GM18507 (cell line): Measurements from ENCODE around the gene ST3GAL3.
A peak's percentile ranks its signal among the peaks of the same experiment; 100 is the strongest.

Experiments
- DNase-seq: peaks from one replicate; pipeline ENCODE4 v3.0.0; 2011; ENCODE audit warnings: low read depth; ENCODE audit not compliant: insufficient read length; ENCODE audit errors: extremely low spot score
- FAIRE-seq: peaks from 2 replicates; lab custom pipeline; 2011; peaks lifted over from hg19 to GRCh38; lab: Jason Lieb, UNC

ST3GAL3 gene

GRCh38 chr1:43925846-43926245 lies 218.5 kb downstream of the ST3GAL3 start:
- FAIRE-seq, result no peak
- DNase-seq, result no peak

GRCh38 chr1:43930168-43930948 lies 223.0 kb downstream of the ST3GAL3 start:
- DNase-seq (peak; percentile 33), FAIRE-seq (no peak)

DNA sequence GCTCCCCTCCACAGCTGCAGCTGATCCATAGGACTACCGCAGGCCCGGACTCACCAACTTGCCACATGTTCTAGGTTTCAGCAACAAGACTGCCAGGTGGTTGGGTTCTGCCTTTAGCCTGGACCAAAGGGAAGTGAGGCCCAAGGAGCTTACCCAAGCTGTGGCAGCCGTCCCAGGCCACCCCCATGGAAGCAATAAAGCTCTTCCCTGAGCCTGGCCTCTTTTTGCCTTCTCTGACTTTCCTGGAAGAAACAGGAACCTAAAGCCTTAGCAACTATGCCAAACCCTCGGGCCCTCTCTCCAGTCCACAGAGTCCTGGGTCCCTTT lies 223.6 kb downstream of the ST3GAL3 start:
- no peak for DNase-seq

GRCh38 chr1:43931711-43932660 lies 224.7 kb downstream of the ST3GAL3 start:
- FAIRE-seq (no peak), DNase-seq (no peak)

More for the DNA sequence above, 223.6 kb downstream of the ST3GAL3 start:
- FAIRE-seq, result no peak

DNA sequence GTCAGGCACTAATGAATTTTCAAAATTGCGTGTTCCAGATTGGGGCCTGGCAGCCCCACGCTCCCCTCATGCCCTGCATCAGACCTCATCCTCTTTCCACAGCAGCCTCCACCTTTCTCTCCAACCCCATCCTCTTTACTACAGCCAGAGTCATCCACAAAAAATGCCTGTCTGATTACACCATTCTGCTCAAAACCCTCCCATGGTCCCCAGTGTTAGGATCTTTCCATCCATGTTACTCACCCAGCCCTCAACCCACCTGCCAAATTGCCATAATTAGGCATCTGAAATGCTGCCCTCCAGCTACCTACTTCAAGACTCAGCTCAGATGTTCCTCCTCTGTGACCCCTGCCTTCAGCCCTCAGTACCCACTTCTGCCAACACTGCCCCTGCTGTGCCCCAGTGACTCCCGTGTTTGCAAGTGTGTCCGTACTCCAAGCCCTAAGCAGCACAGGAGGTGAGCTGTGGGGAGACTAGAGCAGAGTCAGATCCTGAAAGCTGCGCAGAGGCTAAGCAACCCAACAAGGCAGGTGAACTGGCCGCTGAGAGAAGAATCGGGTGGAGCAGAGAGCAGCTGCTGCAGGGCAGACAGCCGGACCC lies 225.6 kb downstream of the ST3GAL3 start:
- FAIRE-seq (no peak), DNase-seq (no peak)

GRCh38 chr1:43933386-43934100 lies 226.2 kb downstream of the ST3GAL3 start, which contains the start of gene ARTN:
Gene ARTN (plus strand): TSS chr1:43933801. CDS start chr1:43935657, 1,856 bp downstream.
- FAIRE-seq, result no peak

DNA sequence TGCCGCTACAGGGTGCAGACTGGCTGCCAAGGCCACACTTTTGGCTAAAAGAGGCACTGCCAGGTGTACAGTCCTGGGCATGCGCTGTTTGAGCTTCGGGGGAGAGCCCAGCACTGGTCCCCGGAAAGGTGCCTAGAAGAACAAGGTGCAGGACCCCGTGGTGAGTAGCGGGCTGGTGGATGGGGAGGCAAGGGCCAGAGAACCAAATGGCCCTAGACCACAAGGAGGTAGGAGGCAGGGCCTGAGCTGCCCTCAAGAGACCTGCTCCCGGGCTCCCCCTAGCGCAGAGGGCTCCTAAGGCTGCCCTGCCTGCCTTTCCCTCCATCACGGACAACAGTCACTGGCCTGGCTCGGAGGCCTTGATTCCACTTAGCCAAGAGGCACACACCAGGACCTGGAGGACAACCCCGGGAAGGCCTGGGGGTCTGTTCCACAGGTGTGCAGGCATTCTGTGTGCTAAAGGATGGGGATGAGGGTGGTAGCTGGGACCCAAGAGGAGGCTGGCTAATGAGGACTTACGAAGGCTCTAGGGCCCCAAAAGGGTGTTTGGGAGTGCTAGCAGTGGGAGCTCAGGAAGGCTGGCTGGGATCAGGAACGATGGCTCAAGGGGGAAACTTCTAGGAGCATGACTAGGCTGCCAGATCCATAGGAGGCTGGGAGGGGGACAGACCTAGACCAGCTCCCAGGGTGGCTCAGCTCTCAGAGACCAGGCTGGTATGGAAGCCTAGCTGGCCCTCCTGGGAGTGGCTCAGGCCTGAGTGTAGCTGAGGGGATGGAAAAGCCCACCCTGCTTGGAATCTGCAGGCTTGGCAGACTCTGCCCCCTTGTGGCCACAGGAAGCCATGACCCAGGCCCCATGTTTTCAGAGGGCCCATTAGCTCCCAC lies 227.0 kb downstream of the ST3GAL3 start:
- peak; percentile 71 for DNase-seq
- FAIRE-seq, result peak; percentile 64

More at GRCh38 chr1:43933386-43934100, 226.2 kb downstream of the ST3GAL3 start, which contains the start of gene ARTN:
- DNase-seq, result no peak

- FAIRE-seq (no peak), DNase-seq (no peak)
Observed at GRCh38 chr1:43934986-43935324, 227.6 kb downstream of the ST3GAL3 start.

- FAIRE-seq (no peak), DNase-seq (no peak)
Observed at GRCh38 chr1:43935711-43936427, 228.5 kb downstream of the ST3GAL3 start.

GRCh38 chr1:43936431-43937151 lies 229.3 kb downstream of the ST3GAL3 start:
- DNase-seq, result no peak

DNA sequence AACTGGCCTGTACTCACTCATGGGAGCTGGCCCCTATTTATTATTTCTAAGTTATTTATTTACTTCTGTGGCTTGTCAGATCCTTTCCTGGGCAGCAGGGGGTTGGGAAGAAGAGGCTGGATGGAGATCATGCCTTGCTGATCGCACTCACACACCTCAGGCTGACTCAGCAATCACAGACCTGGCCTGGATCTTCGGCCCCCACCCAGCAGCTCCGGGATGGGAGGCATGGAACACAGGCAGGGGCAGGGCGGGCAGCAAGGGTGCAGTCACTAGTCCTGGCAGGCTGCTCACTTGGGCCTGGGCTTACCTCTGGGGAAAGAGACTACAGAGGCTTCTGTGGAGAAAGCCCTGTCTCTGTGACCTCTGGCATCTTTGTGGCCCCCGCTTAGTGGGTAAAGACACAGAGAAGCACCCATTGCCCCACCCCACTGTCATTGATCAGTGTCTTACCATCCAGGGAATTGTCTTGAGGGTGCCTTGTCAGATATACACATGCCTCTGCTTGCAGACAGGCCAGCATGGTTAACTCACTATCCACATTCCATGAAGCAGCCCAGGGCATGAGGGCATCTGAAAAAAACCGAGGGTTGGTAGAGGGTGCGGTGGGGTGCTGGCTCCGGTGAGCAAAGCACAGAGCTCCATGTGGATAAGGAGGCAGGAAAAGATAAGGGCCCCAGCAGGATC lies 230.0 kb downstream of the ST3GAL3 start:
- no peak for DNase-seq
- FAIRE-seq, result no peak

More at GRCh38 chr1:43936431-43937151, 229.3 kb downstream of the ST3GAL3 start:
- FAIRE-seq, result no peak

- DNase-seq (no peak), FAIRE-seq (no peak)
Observed at GRCh38 chr1:43938383-43938782, 231.0 kb downstream of the ST3GAL3 start.

DNA sequence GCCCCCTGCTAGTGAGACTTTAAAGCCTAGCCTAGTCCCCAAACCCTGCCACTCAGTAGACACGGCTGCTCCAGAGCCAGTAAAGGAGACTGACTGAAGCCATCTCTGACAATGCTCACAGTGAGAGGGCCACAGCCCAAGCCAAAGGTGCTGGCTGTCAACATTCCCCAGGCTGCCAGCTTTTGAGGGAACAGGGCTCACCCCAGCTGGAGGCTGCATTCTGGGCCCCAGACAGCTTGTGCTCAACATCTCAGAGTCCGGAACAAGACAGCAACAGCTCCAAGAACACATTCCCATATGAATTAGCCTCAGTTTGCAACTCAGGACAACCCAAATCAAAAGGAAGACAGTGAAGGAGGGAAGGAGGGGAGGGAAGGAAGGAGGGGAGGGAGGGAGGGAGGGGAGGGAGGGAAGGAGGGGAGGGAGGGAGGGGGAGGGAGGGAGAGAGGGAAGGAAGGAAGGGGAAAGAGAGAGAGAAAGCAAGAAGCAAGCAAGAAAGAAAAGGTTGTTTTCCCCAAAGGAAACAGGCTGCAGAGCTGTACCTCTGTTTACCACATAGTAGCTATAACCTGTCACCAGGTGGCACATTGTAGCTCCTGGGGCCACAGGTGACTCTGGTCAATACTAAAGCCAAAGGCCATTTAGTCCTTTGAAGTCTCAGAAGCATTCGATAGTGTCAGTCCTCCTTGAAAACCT lies 231.7 kb downstream of the ST3GAL3 start:
- no peak for FAIRE-seq
- no peak for DNase-seq

GRCh38 chr1:43942411-43942810 lies 235.1 kb downstream of the ST3GAL3 start:
- no peak for DNase-seq
- FAIRE-seq, result no peak

GRCh38 chr1:43944860-43945259 lies 237.5 kb downstream of the ST3GAL3 start:
- DNase-seq (no peak), FAIRE-seq (no peak)

DNA sequence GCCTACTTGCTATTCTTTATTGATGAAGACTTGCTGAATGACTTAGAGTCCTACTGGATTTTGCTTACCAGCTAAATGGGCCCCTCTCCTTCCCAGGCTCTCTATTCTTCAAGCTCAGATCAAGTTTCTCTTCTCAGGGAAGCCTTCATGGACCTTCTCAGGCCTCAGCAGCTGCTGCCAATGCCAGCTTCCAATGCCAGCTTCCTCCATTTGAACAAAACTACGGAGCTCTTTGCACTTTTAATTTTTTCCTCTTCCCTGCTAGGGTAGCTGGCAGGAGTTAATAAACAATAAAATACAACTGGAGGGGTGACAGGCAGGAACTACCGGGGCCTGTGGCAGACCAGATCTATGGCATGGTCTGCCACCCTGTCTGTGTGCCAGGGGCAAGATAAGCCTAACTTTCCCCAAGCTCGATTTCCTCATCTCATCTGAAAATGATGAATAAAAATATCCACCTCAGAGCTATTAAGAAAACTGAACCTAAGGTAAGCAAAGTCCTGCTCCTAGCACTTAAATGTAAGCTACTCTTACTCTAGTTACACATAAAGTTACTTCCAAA lies 238.4 kb downstream of the ST3GAL3 start:
- peak; percentile 18 for FAIRE-seq
- no peak for DNase-seq
